Left cardiac atrium (tissue), 4 donors: ENCODE data around the gene GRIP1. TPM values are rescaled to one million over a fixed set of nuclear protein-coding genes. Genes with fewer than 3 reads are reported as not detected.

Experiments
- ATAC-seq, 2 donors: fragments of 200-7000 bp; cut with Tn5 transposase; one replicate each; pipeline ENCODE4 v1.9.1; 2020; ENCODE audit warnings: mild to moderate bottlenecking in 2 of 2, moderate library complexity in 2 of 2
- DNase-seq: peaks from one replicate; pipeline ENCODE4 v3.0.0-alpha.2; 2020
- intact Hi-C, 2 donors: fragments of 100-400 bp; cut with DNase I; formaldehyde crosslinking; loops; one replicate each; pipeline versions ENCODE4 v1.14.1 to v1.15.1; 2022 to 2023
- total RNA-seq, 2 donors: library from RNA; stranded (reverse); fragmentation: NEBNext Ultra II Directional; extraction: Animal tissue kit (Norgen Biotek cat#: 25700); gene quantifications; one replicate each; pipeline ENCODE4 v1.2.1, GENCODE V29; 2021
- donor health status: DM: no; HTN: yes; CAD: no.
- donor health status: DM: no; HTN: yes; CAD: no; lungs with severe emphysema.
- donor health status: DM: yes; HTN: yes; CAD: no.
- donor health status: Dilated cardiomyopathy.

The GRIP1 gene
- total RNA-seq, 2 donors from 2014 or later, result 12.7 to 21.0 TPM

GRCh38 chr12:66371982-66372381 is 306.9 kb downstream of the GRIP1 start:
- intact Hi-C loops, result no loop called here
- no peak for DNase-seq

GRCh38 chr12:66367015-66367667 is 311.7 kb downstream of the GRIP1 start:
- no peak for DNase-seq
- intact Hi-C loops, result no loop called here
- no peak for ATAC-seq

More at GRCh38 chr12:66371982-66372381, 306.9 kb downstream of the GRIP1 start:
- ATAC-seq, result no peak

- ATAC-seq (peak in 1 of 2 donors; percentile 68), DNase-seq (no peak)
- intact Hi-C loops, result no loop called here
Measured at GRCh38 chr12:66365718-66366490, 313.0 kb downstream of the GRIP1 start.

GRCh38 chr12:66361703-66362102 is 317.2 kb downstream of the GRIP1 start:
- intact Hi-C loops, result no loop called here
- no peak for DNase-seq
- no peak for ATAC-seq

GRCh38 chr12:66359300-66359699 is 319.6 kb downstream of the GRIP1 start:
- intact Hi-C loops, result no loop called here
- DNase-seq, result no peak
- ATAC-seq, result no peak

- DNase-seq, result no peak
- intact Hi-C loops, result no loop called here
- no peak for ATAC-seq
Measured at GRCh38 chr12:66354291-66354690, 324.6 kb downstream of the GRIP1 start.

- ATAC-seq (no peak), DNase-seq (no peak)
- intact Hi-C loops, result no loop called here
Measured at GRCh38 chr12:66352899-66353298, 326.0 kb downstream of the GRIP1 start.

GRCh38 chr12:66352197-66352596 is 326.7 kb downstream of the GRIP1 start:
- no peak for ATAC-seq
- intact Hi-C loops, result no loop called here
- DNase-seq, result no peak

- no peak for DNase-seq
- intact Hi-C loops, result no loop called here
- ATAC-seq, result no peak
Measured at GRCh38 chr12:66351301-66351700, 327.6 kb downstream of the GRIP1 start.

- no peak for DNase-seq
- no peak for ATAC-seq
- intact Hi-C loops, result no loop called here
Measured at GRCh38 chr12:66345956-66346355, 332.9 kb downstream of the GRIP1 start.

GRCh38 chr12:66345212-66345611 is 333.7 kb downstream of the GRIP1 start:
- no peak for DNase-seq
- no peak for ATAC-seq
- intact Hi-C loops, result no loop called here

GRCh38 chr12:66341126-66341525 is 337.8 kb downstream of the GRIP1 start:
- DNase-seq (no peak), ATAC-seq (no peak)
- intact Hi-C loops, result no loop called here

GRCh38 chr12:66340131-66340530 is 338.7 kb downstream of the GRIP1 start:
- intact Hi-C loops, result no loop called here
- ATAC-seq (no peak), DNase-seq (no peak)

- DNase-seq (no peak), ATAC-seq (no peak)
- intact Hi-C loops, result no loop called here
Measured at GRCh38 chr12:66337381-66338010, 341.4 kb downstream of the GRIP1 start.

- DNase-seq (no peak), ATAC-seq (no peak)
- intact Hi-C loops, result no loop called here
Measured at GRCh38 chr12:66335746-66336145, 343.1 kb downstream of the GRIP1 start.

- DNase-seq (no peak), ATAC-seq (peak; percentile 47 to 79)
- intact Hi-C loops, result no loop called here
Measured at GRCh38 chr12:66331814-66332213, 347.1 kb downstream of the GRIP1 start.

GRCh38 chr12:66331016-66331415 is 347.9 kb downstream of the GRIP1 start:
- DNase-seq, result no peak
- intact Hi-C loops, result no loop called here
- ATAC-seq, result no peak

- intact Hi-C loops, result no loop called here
- DNase-seq (no peak), ATAC-seq (peak in 1 of 2 donors; percentile 65)
Measured at GRCh38 chr12:66329941-66330340, 348.9 kb downstream of the GRIP1 start.

GRCh38 chr12:66323017-66323416 is 355.9 kb downstream of the GRIP1 start:
- ATAC-seq (peak; percentile 19 to 53), DNase-seq (no peak)
- intact Hi-C loops, result no loop called here

- ATAC-seq (no peak), DNase-seq (no peak)
- intact Hi-C loops, result no loop called here
Measured at GRCh38 chr12:66321435-66321834, 357.4 kb downstream of the GRIP1 start.
